Right renal cortex interstitium (tissue), 3 donors: Measurements from ENCODE around the gene ISCU. TPM values are rescaled to one million over a fixed set of nuclear protein-coding genes. Genes with fewer than 3 reads are reported as not detected.
"Not testable (repeated sequence)": the region's sequence is repeated elsewhere in the genome, so short reads cannot be mapped to it uniquely, and the experiment has no call there.

Experiments used
- DNase-seq, 3 donors: peaks; one replicate each; pipeline ENCODE4 v3.0.0-alpha.2; 2013; ENCODE audit warnings: low read depth in 3 of 3, low spot score in 2 of 3
- polyA plus RNA-seq, 3 donors: library from polyadenylated mRNA; unstranded; fragments of 120-200 nt; gene quantifications; one replicate each; pipeline ENCODE4 v1.2.1, GENCODE V29; 2013; ENCODE audit not compliant: insufficient read length in 3 of 3

Gene ISCU
- polyA plus RNA-seq, 3 donors = 114 to 127 (median 120) TPM

DNA sequence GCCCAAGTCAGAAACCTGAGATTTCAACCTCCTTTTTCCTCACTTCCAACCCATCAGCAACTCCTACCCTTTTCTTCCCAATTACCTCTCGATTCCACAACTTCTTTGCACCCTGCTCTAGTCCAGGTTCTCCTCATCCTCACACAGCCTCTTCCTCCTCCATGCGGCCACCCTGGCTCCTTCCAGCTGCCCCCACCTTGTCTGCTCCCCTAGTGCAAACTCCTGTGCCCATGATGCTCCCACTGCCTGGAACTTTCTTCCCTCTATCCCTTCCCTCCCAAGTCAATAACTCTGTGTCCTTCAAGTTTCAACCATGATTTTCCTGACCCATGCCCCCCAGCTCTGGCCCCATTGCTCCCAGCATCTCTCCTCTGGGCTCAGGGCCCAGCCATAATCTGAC lies 54.0 kb downstream of the ISCU start:
- no peak for DNase-seq

DNA sequence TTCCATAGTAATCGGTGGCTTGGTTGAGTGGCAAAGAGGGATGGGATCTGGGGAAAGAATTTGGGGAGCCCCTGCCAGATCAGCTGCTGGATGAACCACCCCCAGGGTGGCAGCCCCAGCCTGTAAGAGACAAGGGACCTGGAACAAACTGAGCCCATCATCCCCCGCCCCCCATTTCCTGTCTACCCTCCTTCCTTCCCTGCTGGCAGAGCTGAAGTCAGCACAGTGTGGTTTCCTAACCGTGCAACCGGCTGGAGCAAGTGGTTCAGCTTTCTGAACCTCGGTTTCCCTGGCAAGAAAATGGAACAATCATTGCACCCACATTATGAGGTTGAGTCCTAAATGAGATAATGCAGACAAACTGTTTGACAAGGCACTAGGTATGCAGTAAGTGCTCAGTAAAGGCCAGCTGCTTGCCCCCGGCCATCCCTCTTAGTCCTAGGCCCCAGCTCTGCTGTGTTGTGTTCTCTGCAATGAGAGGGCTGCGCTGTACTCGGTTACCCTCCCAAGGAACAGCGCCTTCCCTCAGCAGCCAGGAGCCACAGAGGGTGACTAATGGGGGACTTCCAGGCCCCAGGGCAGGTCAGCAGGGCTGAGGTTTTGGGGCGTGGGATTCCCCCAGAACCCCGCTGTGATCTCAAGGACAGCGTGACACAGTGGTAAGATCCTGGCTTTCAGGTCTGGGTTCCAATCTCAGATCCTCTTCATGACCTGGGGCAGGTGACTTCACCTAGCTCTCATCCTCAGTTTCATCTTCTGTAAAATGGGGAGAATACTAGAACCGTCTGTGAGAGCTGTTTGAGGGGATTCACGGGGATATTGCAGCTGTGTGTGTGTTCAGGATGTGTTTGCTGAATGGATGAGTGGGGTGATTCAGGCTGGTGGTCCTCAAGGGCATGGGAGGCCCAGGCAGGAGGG lies 54.8 kb downstream of the ISCU start:
- DNase-seq = no peak

DNA sequence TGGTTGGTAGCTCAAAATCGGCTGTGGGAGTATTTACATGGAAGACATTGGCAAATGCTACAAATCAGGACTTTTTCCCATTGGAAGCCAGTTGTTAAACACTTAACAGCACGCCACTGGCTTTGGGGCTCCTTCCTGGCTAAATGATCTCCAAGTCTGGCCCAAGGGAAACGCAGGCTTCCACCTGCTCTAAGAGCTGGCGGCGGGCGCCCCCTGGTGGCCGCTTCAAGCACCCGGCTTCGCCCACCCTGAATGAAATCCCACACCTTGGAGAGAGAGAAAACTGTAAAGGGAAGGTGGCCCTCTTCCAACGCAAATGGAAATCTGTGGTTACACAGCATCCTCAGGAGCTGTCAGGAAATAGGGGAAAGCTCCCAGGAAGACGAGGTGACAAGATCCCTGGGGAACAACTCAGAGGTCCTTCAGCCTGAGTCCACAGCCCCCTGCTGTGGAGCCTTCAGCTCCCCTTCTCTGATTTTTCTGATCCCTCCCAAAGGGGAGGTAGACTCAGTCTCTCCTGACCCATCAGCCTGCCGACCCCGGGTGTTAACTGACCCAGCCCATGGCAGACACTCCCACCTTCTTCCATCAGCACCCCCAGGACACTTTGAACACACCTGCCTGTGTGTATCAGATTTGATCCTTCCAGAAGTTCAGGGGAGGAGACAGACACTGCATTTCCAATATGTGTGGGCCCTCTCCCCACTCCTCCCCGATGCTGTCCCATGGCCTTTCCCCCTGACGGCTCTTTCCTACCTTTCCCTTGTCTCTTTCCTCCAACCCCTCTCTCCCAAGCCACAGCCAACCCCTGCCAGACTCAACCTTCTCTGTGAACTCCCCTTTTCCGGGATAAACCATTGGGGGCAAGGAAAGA lies 55.9 kb downstream of the ISCU start:
- peak in 1 of 3 donors; percentile 65 for DNase-seq

DNA sequence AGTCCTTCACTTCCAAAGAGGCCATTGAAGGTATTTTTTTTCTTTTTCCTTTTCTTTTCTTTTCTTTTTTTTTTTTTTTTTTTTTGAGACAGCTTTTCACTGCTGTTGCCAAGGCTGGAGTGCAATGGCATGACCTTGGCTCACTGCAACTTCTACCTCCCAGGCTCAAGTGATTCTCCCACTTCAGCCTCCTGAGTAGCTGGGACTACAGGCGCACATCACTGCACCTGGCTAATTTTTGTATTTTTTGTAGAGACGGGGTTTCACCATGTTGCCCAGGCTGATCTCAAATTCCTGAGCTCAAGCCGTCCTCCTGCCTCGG lies 56.5 kb downstream of the ISCU start:
- not testable (repeated sequence) for DNase-seq

Other genes with a start within 250 kb of the ISCU start
- gene CMKLR1, start 223.3 kb upstream of the ISCU start, polyA plus RNA-seq = 1 to 10 TPM; 4.3 to 5.4 (median 4.5) TPM
- 1 to 10 TPM; 3.4 to 4.1 (median 4.0) TPM for gene FICD, start 47.3 kb upstream of the ISCU start, polyA plus RNA-seq
- gene SART3, start 1.4 kb upstream of the ISCU start, polyA plus RNA-seq = 10 to 100 TPM; 52.9 to 55.7 (median 54.9) TPM
- 10 to 100 TPM; 19.9 to 21.2 (median 20.1) TPM for gene TMEM119, start 35.5 kb downstream of the ISCU start, polyA plus RNA-seq
- gene SELPLG, start 71.3 kb downstream of the ISCU start, polyA plus RNA-seq = 1 to 10 TPM; 1.6 to 2.7 (median 1.7) TPM
- gene CORO1C, start 168.9 kb downstream of the ISCU start, polyA plus RNA-seq = 10 to 100 TPM; 57.9 to 62.0 (median 58.3) TPM